DND-41 (cell line): ENCODE data around the gene PRKCB.
"Not testable (repeated sequence)": the region's sequence is repeated elsewhere in the genome, so short reads cannot be mapped to it uniquely, and the experiment has no call there.

Experiments
- ATAC-seq: fragments of 200-7000 bp; cut with Tn5 transposase; 3 replicates; pipeline ENCODE4 v1.9.1; 2021; ENCODE audit warnings: low read depth; ENCODE audit not compliant: insufficient read depth
- DNase-seq: peaks from one replicate; pipeline ENCODE4 v3.0.0-alpha.2; 2020
- H2AFZ ChIP-seq: 2 replicates; pipeline ENCODE4 v1.6.0; 2012; ENCODE audit warnings: low read depth, low read length
- H3K27ac ChIP-seq: 2 replicates; pipeline ENCODE4 v1.5.1; 2012; ENCODE audit warnings: low read length, inconsistent platforms
- H3K27me3 ChIP-seq: fragments of 200-600 bp; sonication (generic); 2 replicates; pipeline ENCODE4 v1.6.0; 2012; ENCODE audit warnings: low read length, mild to moderate bottlenecking, inconsistent platforms; ENCODE audit not compliant: insufficient read depth, poor library complexity
- H3K36me3 ChIP-seq: 2 replicates; pipeline ENCODE4 v1.5.1; 2012; ENCODE audit warnings: low read length, inconsistent platforms; ENCODE audit not compliant: insufficient read depth
- H3K4me1 ChIP-seq: 2 replicates; pipeline ENCODE4 v1.5.1; 2012; ENCODE audit warnings: mild to moderate bottlenecking, low read length; ENCODE audit not compliant: insufficient read depth
- H3K4me2 ChIP-seq: 2 replicates; pipeline ENCODE4 v1.6.0; 2012; ENCODE audit warnings: mild to moderate bottlenecking, moderate library complexity, low read length, inconsistent platforms; ENCODE audit not compliant: insufficient read depth
- H3K4me3 ChIP-seq, 2 experiments: fragments of 200-600 bp in 1 of 2; shearing (Covaris generic) in 1 of 2; 2 replicates each; pipeline ENCODE4 v1.5.1; 2012 to 2016; ENCODE audit warnings: inconsistent platforms in 2 of 2, low read length in 2 of 2, mild to moderate bottlenecking in 2 of 2, low read depth in 1 of 2, moderate library complexity in 1 of 2
- H3K79me2 ChIP-seq: 2 replicates; pipeline ENCODE4 v1.6.0; 2012; ENCODE audit warnings: low read length, inconsistent platforms; ENCODE audit not compliant: insufficient read depth
- H3K9ac ChIP-seq: 2 replicates; pipeline ENCODE4 v1.6.0; 2012; ENCODE audit warnings: low read depth, mild to moderate bottlenecking, inconsistent platforms, low read length, moderate library complexity
- H3K9me3 ChIP-seq: 2 replicates; pipeline ENCODE4 v1.5.1; 2012; ENCODE audit warnings: low read length, moderate library complexity, mild to moderate bottlenecking, inconsistent platforms; ENCODE audit not compliant: insufficient read depth, severe bottlenecking
- H4K20me1 ChIP-seq: 2 replicates; pipeline ENCODE4 v1.6.0; 2012; ENCODE audit warnings: low read length; ENCODE audit not compliant: insufficient read depth
- EZH2 ChIP-seq: IDR thresholded peaks from 3 replicates; pipeline ENCODE4 v1.6.1; 2012; ENCODE audit warnings: borderline replicate concordance, low read depth, mild to moderate bottlenecking, moderate library complexity, low read length, inconsistent platforms; ENCODE audit not compliant: severe bottlenecking
- TF ChIP-seq, protein P1 (sequence below): IDR thresholded peaks from 2 replicates; pipeline ENCODE4 v1.5.1; 2012; ENCODE audit warnings: borderline replicate concordance, low read length, moderate library complexity, mild to moderate bottlenecking; ENCODE audit not compliant: poor library complexity, severe bottlenecking; ENCODE audit errors: extremely low read depth

Gene PRKCB

GRCh38 chr16:24108090-24108489 lies 272.3 kb downstream of the PRKCB start:
- not testable (repeated sequence) for H4K20me1 ChIP-seq, H3K9ac ChIP-seq, H3K4me1 ChIP-seq, H3K27ac ChIP-seq, H3K4me3 ChIP-seq, H3K4me2 ChIP-seq, DNase-seq, ATAC-seq, H3K79me2 ChIP-seq, H3K27me3 ChIP-seq, H2AFZ ChIP-seq, H3K36me3 ChIP-seq, H3K9me3 ChIP-seq

DNA sequence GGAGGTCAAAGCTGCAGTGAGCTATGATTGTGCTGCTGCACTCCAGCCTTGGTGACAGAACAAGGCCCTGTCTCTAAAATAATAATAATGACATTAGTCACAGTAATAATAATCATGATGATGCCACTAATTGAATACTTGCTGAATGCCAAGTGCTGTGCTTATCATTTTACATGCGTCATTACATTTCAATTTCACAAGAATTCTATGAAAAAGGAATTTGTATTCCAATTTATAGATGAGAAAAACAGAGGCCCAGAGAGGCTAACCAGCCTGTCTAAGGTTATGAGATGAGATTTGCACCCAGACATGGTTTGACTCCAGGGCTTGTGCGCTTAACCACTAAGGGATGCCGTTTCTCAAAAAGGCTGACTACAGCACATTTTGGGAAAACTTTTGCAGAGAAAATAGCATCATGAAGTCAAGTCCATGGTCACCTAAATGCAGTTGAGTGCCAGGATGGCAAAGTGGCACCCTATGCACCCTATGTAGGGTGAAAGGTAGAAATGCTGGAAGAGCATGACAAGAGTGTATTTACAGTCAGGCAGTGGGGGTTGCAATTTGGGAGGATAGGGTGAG lies 276.0 kb downstream of the PRKCB start:
- Histone ChIP-seq H2AFZ (no peak overlapping the region), H4K20me1 (no peaks in the 10 kb centered on the region), H3K4me2 (no peak overlapping the region), H3K79me2 (no peaks in the 10 kb centered on the region), H3K36me3 (peaks cover 12% of the 10 kb centered on the region; the same call in 1 of the 2 replicates), H3K9me3 (no peaks in the 10 kb centered on the region), H3K27ac (no peak overlapping the region), H3K27me3 (no peaks in the 10 kb centered on the region), H3K4me3 (no peak overlapping the region), H3K4me1 (no peaks in the 10 kb centered on the region), H3K9ac (no peak overlapping the region)
- ATAC-seq (no peak), DNase-seq (no peak)
- no peak for TF ChIP-seq EZH2
- TF ChIP-seq, protein P1, sequence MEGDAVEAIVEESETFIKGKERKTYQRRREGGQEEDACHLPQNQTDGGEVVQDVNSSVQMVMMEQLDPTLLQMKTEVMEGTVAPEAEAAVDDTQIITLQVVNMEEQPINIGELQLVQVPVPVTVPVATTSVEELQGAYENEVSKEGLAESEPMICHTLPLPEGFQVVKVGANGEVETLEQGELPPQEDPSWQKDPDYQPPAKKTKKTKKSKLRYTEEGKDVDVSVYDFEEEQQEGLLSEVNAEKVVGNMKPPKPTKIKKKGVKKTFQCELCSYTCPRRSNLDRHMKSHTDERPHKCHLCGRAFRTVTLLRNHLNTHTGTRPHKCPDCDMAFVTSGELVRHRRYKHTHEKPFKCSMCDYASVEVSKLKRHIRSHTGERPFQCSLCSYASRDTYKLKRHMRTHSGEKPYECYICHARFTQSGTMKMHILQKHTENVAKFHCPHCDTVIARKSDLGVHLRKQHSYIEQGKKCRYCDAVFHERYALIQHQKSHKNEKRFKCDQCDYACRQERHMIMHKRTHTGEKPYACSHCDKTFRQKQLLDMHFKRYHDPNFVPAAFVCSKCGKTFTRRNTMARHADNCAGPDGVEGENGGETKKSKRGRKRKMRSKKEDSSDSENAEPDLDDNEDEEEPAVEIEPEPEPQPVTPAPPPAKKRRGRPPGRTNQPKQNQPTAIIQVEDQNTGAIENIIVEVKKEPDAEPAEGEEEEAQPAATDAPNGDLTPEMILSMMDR: no peak

GRCh38 chr16:24113115-24113745 lies 277.4 kb downstream of the PRKCB start:
- no peak for DNase-seq
- ATAC-seq: no peak
- Histone ChIP-seq H3K4me1 (no peaks in the 10 kb centered on the region), H3K27ac (no peak overlapping the region), H3K36me3 (peaks cover 7% of the 10 kb centered on the region; the same call in 1 of the 2 replicates), H3K4me3 (no peak overlapping the region), H3K4me2 (no peak overlapping the region), H3K79me2 (no peaks in the 10 kb centered on the region), H2AFZ (no peak overlapping the region), H3K27me3 (no peaks in the 10 kb centered on the region), H3K9me3 (no peaks in the 10 kb centered on the region), H4K20me1 (no peaks in the 10 kb centered on the region), H3K9ac (no peak overlapping the region)
- TF ChIP-seq EZH2: no peak
- TF ChIP-seq, protein P1: no peak

DNA sequence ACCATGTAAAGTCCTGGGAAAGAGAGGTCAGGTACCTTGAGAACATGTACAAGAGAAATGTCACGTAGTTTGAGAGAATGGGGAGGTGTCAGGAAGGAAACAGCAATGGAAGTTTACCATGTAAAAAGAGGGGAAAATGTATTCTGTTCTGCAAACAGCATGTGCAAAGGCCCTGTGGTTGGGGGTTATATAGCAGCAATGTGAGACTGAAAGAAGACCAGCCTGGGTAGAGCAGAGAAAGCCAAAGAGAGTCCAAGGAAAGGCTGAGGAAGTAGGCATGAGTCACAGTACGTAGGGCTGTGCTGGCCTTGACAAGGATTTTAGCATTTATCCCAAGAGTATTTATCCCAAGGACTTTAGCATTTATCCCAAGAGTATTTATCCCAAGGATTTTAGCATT lies 279.1 kb downstream of the PRKCB start:
- Histone ChIP-seq H3K4me2 (no peak overlapping the region), H3K36me3 (peaks cover 11% of the 10 kb centered on the region; the same call in 1 of the 2 replicates), H2AFZ (no peak overlapping the region), H3K4me1 (no peaks in the 10 kb centered on the region), H3K79me2 (no peaks in the 10 kb centered on the region), H3K27ac (no peak overlapping the region), H3K4me3 (no peak overlapping the region), H4K20me1 (no peaks in the 10 kb centered on the region), H3K27me3 (no peaks in the 10 kb centered on the region), H3K9ac (no peak overlapping the region), H3K9me3 (no peaks in the 10 kb centered on the region)
- ATAC-seq (no peak), DNase-seq (no peak)
- TF ChIP-seq EZH2: no peak
- TF ChIP-seq, protein P1: no peak
